HepG2 (cell line): Measurements from ENCODE around the gene ATAD3C. TPM values are rescaled to one million over a fixed set of nuclear protein-coding genes. Genes with fewer than 3 reads are reported as not detected.

Experiments
- BATF2 ChIP-seq: sonication (generic); formaldehyde crosslinking; IDR thresholded peaks from 2 replicates; pipeline ENCODE4 v1.8.0; 2022; ENCODE audit warnings: mild to moderate bottlenecking, missing genetic modification reagents, moderate library complexity
- CSRNP1 ChIP-seq: sonication (generic); formaldehyde crosslinking; IDR thresholded peaks from 2 replicates; pipeline ENCODE4 v1.8.1; 2023; ENCODE audit warnings: mild to moderate bottlenecking, missing genetic modification reagents
- DZIP1 ChIP-seq: sonication (generic); formaldehyde crosslinking; IDR thresholded peaks from 2 replicates; pipeline ENCODE4 v1.5.0; 2020; ENCODE audit warnings: mild to moderate bottlenecking, missing genetic modification reagents
- EEA1 ChIP-seq: sonication (generic); formaldehyde crosslinking; IDR thresholded peaks from 2 replicates; pipeline ENCODE4 v1.5.1; 2020; ENCODE audit warnings: mild to moderate bottlenecking, missing genetic modification reagents, borderline replicate concordance
- GABPA ChIP-seq, 2 experiments: IDR thresholded peaks; 2 replicates each; pipeline ENCODE4 v1.6.1; 2011 to 2016; ENCODE audit warnings: low read depth in 2 of 2, low read length in 1 of 2, missing biosample characterization in 1 of 2, missing genetic modification characterization in 1 of 2
- HOXA3 ChIP-seq: sonication (generic); formaldehyde crosslinking; IDR thresholded peaks from 2 replicates; pipeline ENCODE4 v1.5.0; 2020; ENCODE audit warnings: missing genetic modification reagents
- PHF21A ChIP-seq: sonication (generic); formaldehyde crosslinking; IDR thresholded peaks from 2 replicates; pipeline ENCODE4 v1.5.0; 2020; ENCODE audit warnings: mild to moderate bottlenecking, missing genetic modification reagents
- U2AF2 ChIP-seq: fragments of 200-400 bp; formaldehyde crosslinking; IDR thresholded peaks from 2 replicates; pipeline ENCODE4 v1.6.1; 2017; ENCODE audit warnings: low read depth, mild to moderate bottlenecking, low read length
- ZBTB38 ChIP-seq: sonication (generic); formaldehyde crosslinking; IDR thresholded peaks from 2 replicates; pipeline ENCODE4 v1.5.1; 2020; ENCODE audit warnings: mild to moderate bottlenecking, missing genetic modification reagents
- ZHX2 ChIP-seq, 2 experiments: sonication (generic) in 1 of 2; formaldehyde crosslinking in 1 of 2; IDR thresholded peaks; 2 replicates each; pipeline versions ENCODE4 v1.6.1 to v1.9.0; 2014 to 2022; ENCODE audit warnings: antibody characterized with exemption in 1 of 2, borderline replicate concordance in 1 of 2, inconsistent platforms in 1 of 2, low read depth in 1 of 2, missing genetic modification reagents in 1 of 2
- ZNF136 ChIP-seq: sonication (generic); formaldehyde crosslinking; IDR thresholded peaks from 2 replicates; pipeline ENCODE4 v1.8.1; 2022; ENCODE audit warnings: low read depth, mild to moderate bottlenecking, moderate library complexity, missing genetic modification reagents
- ZNF207 ChIP-seq: fragments of 450-650 bp; IDR thresholded peaks from 2 replicates; pipeline ENCODE4 v1.6.1; 2016; ENCODE audit warnings: antibody characterized with exemption, borderline replicate concordance
- ZNF33A ChIP-seq: sonication (generic); formaldehyde crosslinking; IDR thresholded peaks from 2 replicates; pipeline ENCODE4 v1.5.1; 2020; ENCODE audit warnings: missing genetic modification reagents, mild to moderate bottlenecking, moderate library complexity, borderline replicate concordance
- ZNF33B ChIP-seq: sonication (generic); formaldehyde crosslinking; IDR thresholded peaks from 2 replicates; pipeline ENCODE4 v1.5.1; 2020; ENCODE audit warnings: mild to moderate bottlenecking, missing genetic modification reagents
- ZNF383 ChIP-seq: sonication (generic); formaldehyde crosslinking; IDR thresholded peaks from 2 replicates; pipeline ENCODE4 v1.4.0; 2020; ENCODE audit warnings: missing genetic modification reagents, mild to moderate bottlenecking, borderline replicate concordance
- ZNF530 ChIP-seq: sonication (generic); formaldehyde crosslinking; IDR thresholded peaks from 2 replicates; pipeline ENCODE4 v1.5.0; 2020; ENCODE audit warnings: low read depth, mild to moderate bottlenecking, missing genetic modification reagents
- ZNF577 ChIP-seq: sonication (generic); formaldehyde crosslinking; IDR thresholded peaks from 2 replicates; pipeline ENCODE4 v1.4.0; 2020; ENCODE audit warnings: mild to moderate bottlenecking, low read depth, missing genetic modification reagents, borderline replicate concordance
- ZNF766 ChIP-seq: sonication (generic); formaldehyde crosslinking; IDR thresholded peaks from 2 replicates; pipeline ENCODE4 v1.5.0; 2020; ENCODE audit warnings: missing genetic modification reagents, borderline replicate concordance
- polyA plus RNA-seq, 8 experiments: library from polyadenylated mRNA; depleted of rRNA in 3 of 8; stranded (reverse) in 7 of 8; unstranded in 1 of 8; fragments of >200 nt; fragmentation: Illumina TruSeq in 4 of 8; extraction: Trizol in 4 of 8; gene quantifications; 2 replicates each; pipeline versions ENCODE4 v1.2.1 to v1.2.3, GENCODE V29; 2011 to 2016; ENCODE audit warnings: low read depth in 4 of 8, missing spikeins in 1 of 8, mixed read lengths in 1 of 8; ENCODE audit not compliant: insufficient read depth in 1 of 8
- total RNA-seq, 5 experiments: library from RNA; depleted of rRNA; stranded (reverse); fragments of >200 nt; fragmentation: Illumina TruSeq; extraction: Trizol; gene quantifications; 2 replicates each; pipeline ENCODE4 v1.2.3, GENCODE V29; 2016; ENCODE audit warnings: low read depth in 1 of 5

Gene ATAD3C
- total and polyA plus RNA-seq, 2 of the 13 experiments (the other 11 are each of a cell fraction or from before 2014, with no cell fraction given) = 2.4 to 3.2 TPM

- TF ChIP-seq CSRNP1 (CRISPR knock-in tag) (no peak), BATF2 (CRISPR knock-in tag) (0 out of 2 replicates have a peak, but pooled peaks have one; percentile 19), ZNF383 (no peak), ZNF33A (CRISPR knock-in tag) (no peak), GABPA (IDR thresholded peaks at IDR 0.05; ENCODE audit: low read depth, low read length) (no peak), GABPA (CRISPR knock-in tag; IDR thresholded peaks at IDR 0.05; ENCODE audit: low read depth) (peak; percentile 48; the same call in 1 of the 2 replicates), U2AF2 (no peak), ZNF766 (CRISPR knock-in tag) (no peak), HOXA3 (peak; percentile 75), ZHX2 (IDR thresholded peaks at IDR 0.05; ENCODE audit: low read depth) (no peak), ZHX2 (CRISPR knock-in tag; IDR thresholded peaks at IDR 0.05; ENCODE audit: borderline replicate concordance) (no peak; the same call in 1 of the 2 replicates), PHF21A (CRISPR knock-in tag) (peak; percentile 78), ZNF530 (no peak), ZBTB38 (CRISPR knock-in tag) (0 out of 2 replicates have a peak, but pooled peaks have one; percentile 25), DZIP1 (CRISPR knock-in tag) (0 out of 2 replicates have a peak, but pooled peaks have one; percentile 26), ZNF207 (no peak), EEA1 (CRISPR knock-in tag) (no peak; the same call in 1 of the 2 replicates), ZNF577 (no peak), ZNF136 (CRISPR knock-in tag) (no peak), ZNF33B (CRISPR knock-in tag) (0 out of 2 replicates have a peak, but pooled peaks have one; percentile 65)
Observed at GRCh38 chr1:1431845-1432273, 17.6 kb upstream of the ATAD3C start (continued).
